Thyroid gland (tissue), 4 donors: ENCODE results near the gene GAL3ST2.

ENCODE experiments used
- POLR2A ChIP-seq, 2 donors: fragments of 450-650 bp; IDR thresholded peaks; one replicate each; pipeline ENCODE4 v1.6.1; 2017; ENCODE audit warnings: antibody characterized with exemption in 2 of 2, mild to moderate bottlenecking in 2 of 2, moderate library complexity in 1 of 2
- TF ChIP-seq, protein P1 (sequence below), 6 experiments: fragments of 200-600 bp in 3 of 6; fragments of 450-650 bp in 3 of 6; sonication (generic) in 3 of 6; IDR thresholded peaks; one replicate each; pipeline ENCODE4 v1.5.1; 2016 to 2019; ENCODE audit warnings: antibody characterized with exemption in 6 of 6, mild to moderate bottlenecking in 2 of 6, inconsistent platforms in 1 of 6, moderate library complexity in 1 of 6

DNA sequence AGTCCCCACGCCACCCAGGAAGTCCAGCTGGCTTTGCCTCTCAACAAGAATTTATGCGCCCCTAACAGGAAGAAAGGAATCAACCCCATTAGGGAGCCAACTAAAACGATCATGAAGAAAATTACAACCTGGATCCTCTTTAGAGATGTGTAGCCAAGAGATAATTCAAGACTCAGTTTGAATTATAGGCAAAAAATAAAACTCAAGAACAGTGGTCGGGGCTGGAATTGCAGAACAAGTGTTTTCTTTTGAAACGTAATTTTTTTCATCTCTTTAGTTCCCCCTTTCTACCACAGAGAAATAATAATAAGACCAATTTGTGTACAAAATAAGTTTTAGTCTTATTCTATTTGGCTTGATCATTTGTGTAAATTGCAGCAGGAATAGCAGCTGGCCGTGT, 59.7 kb downstream of the GAL3ST2 start:
- TF ChIP-seq POLR2A (IDR thresholded peaks at IDR 0.05): no peak
- TF ChIP-seq, protein P1, sequence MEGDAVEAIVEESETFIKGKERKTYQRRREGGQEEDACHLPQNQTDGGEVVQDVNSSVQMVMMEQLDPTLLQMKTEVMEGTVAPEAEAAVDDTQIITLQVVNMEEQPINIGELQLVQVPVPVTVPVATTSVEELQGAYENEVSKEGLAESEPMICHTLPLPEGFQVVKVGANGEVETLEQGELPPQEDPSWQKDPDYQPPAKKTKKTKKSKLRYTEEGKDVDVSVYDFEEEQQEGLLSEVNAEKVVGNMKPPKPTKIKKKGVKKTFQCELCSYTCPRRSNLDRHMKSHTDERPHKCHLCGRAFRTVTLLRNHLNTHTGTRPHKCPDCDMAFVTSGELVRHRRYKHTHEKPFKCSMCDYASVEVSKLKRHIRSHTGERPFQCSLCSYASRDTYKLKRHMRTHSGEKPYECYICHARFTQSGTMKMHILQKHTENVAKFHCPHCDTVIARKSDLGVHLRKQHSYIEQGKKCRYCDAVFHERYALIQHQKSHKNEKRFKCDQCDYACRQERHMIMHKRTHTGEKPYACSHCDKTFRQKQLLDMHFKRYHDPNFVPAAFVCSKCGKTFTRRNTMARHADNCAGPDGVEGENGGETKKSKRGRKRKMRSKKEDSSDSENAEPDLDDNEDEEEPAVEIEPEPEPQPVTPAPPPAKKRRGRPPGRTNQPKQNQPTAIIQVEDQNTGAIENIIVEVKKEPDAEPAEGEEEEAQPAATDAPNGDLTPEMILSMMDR (IDR thresholded peaks at IDR 0.05): no peak
